Muscle layer of duodenum (tissue), 2 donors: Measurements from ENCODE around the gene GRAMD1C.

Experiments
- H3K27ac ChIP-seq: one replicate; pipeline ENCODE4 v1.7.0; 2013; ENCODE audit warnings: mild to moderate bottlenecking, low read length
- H3K27me3 ChIP-seq: one replicate; pipeline ENCODE4 v1.7.0; 2013; ENCODE audit warnings: low read depth, mild to moderate bottlenecking, control low read depth, low read length
- H3K36me3 ChIP-seq, 2 donors: one replicate each; pipeline ENCODE4 v1.7.0; 2013; ENCODE audit warnings: low read length in 2 of 2, control low read depth in 1 of 2, mild to moderate bottlenecking in 1 of 2; ENCODE audit not compliant: insufficient read depth in 2 of 2, control insufficient read depth in 1 of 2
- H3K4me1 ChIP-seq, 2 donors: one replicate each; pipeline ENCODE4 v1.7.0; 2013; ENCODE audit warnings: low read length in 2 of 2, mild to moderate bottlenecking in 2 of 2, control low read depth in 1 of 2, moderate library complexity in 1 of 2; ENCODE audit not compliant: insufficient read depth in 2 of 2, control insufficient read depth in 1 of 2
- H3K4me3 ChIP-seq, 2 donors: one replicate each; pipeline ENCODE4 v1.7.0; 2013; ENCODE audit warnings: low read length in 2 of 2, low read depth in 1 of 2, mild to moderate bottlenecking in 1 of 2
- H3K9me3 ChIP-seq, 2 donors: one replicate each; pipeline ENCODE4 v1.7.0; 2013; ENCODE audit warnings: low read length in 2 of 2, control low read depth in 1 of 2, mild to moderate bottlenecking in 1 of 2; ENCODE audit not compliant: control insufficient read depth in 1 of 2
- donor health status: healthy.

Gene GRAMD1C

DNA sequence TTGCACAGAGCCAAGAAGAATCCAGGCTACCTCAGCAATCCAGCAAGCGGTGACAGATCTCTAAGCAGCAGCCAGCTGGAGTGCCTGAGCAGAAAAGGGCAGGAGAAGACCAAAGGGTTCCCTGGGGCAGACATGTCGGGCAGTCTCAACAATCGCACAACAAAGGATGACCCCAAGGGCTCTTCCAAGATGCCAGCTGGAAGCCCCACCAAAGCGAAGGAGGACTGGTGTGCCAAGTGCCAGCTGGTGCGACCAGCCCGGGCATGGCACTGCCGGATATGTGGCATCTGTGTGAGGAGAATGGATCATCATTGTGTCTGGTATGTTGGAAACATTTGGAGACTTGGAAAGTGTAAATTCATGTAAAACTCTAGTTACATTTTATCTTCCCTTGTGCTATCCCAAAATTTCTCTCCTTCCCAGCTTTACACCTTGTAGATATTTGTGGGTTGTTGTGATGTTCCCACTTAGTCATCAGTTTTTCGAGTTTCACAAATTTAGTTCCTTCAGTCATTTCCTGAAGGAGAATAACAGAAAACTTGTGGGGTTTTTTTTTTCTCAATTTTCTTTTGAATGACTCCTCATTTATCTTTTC, 115.6 kb downstream of the GRAMD1C start:
- H3K4me1 ChIP-seq: no peaks in the 10 kb centered on the region
- H3K27me3 ChIP-seq: no peaks in the 10 kb centered on the region
- H3K9me3 ChIP-seq: no peaks in the 10 kb centered on the region
- no peak overlapping the region for H3K4me3 ChIP-seq
- no peaks in the 10 kb centered on the region for H3K36me3 ChIP-seq
- H3K27ac ChIP-seq: no peak overlapping the region

DNA sequence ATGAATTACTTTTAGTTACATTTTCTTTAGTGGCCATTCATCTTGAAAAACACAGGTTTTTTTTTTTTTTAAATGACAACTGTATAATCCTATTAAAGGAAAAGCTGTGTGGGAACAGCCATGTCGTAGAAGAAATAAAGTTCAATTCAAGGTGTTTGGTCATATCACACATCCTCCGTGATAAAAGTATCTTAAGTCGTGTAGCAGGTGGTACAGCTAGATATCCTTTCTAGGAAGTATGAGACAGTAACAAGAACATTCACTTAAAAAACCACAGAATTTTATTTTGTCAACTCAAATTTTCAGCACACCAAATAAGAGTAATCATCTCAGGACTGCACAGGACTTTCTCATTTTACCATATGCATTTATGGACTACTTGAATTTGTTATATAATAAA, 125.3 kb downstream of the GRAMD1C start:
- Histone ChIP-seq H3K27ac (no peak overlapping the region), H3K27me3 (no peaks in the 10 kb centered on the region), H3K4me1 (no peaks in the 10 kb centered on the region), H3K9me3 (no peaks in the 10 kb centered on the region), H3K36me3 (peaks cover 0 to 8% of the 10 kb centered on the region in 2 donors), H3K4me3 (no peak overlapping the region)

DNA sequence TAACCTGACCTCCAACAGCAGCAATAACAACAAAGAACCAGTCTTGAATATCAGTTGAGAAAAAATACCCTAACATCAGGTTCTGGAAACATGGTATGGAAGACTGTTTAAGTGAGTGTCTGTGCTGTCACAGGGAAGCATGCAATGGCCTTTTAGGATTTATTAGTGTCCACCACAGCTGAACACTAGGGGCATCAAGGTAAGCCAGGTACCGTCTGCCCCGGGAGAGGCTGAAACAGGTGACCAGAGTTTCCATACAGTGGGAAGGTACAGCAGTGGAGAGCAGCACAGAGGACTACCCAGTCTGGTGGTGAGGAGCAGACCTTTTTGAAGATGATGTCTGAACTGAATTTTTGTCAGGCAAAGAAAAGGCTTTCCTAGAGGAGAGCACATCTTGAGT, 127.6 kb downstream of the GRAMD1C start:
- Histone ChIP-seq H3K27ac (no peak overlapping the region), H3K4me1 (no peaks in the 10 kb centered on the region), H3K4me3 (no peak overlapping the region), H3K27me3 (no peaks in the 10 kb centered on the region), H3K9me3 (no peaks in the 10 kb centered on the region), H3K36me3 (peaks cover 0 to 8% of the 10 kb centered on the region in 2 donors)

DNA sequence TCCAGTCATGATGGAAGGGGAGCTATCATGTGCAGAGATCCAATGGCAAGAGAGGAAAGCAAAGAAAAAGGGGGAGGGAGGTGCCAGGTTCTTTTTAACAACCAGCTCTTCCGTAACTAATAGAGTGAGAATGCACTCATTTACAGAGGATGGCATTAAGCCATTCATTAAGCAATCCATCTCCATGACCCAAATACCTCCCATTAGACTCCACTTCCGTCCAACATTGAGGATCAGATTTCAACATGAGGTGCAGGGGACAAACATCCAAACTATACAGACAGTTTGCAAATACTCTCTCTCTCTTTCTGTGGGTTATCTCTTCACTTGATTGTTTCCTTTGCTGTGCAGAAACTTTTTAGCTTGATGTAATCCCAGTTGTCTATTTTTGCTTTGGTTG, 130.4 kb downstream of the GRAMD1C start:
- Histone ChIP-seq H3K36me3 (peaks cover 0 to 8% of the 10 kb centered on the region in 2 donors), H3K4me3 (no peak overlapping the region), H3K27ac (no peak overlapping the region)

DNA sequence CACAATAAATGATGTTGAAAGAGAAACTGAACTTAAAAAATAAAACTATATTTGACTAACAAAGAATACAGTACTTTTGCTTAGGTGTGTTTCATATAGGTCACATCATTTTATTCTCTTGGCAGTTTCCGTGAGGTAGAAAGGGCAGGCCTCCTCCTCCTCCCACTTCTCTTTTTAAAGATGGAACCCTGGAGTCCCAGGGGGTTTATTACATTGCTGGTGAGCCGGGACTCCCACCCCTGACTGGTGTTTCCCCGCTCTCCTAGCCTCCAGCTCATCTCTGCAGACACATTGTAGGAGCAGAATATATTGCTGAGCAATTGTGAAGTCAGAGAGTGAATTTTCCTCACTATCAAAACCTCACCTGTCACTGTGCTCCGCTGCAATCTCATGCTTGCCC, 139.2 kb downstream of the GRAMD1C start:
- Histone ChIP-seq H3K4me1 (no peaks in the 10 kb centered on the region), H3K4me3 (no peak overlapping the region), H3K27ac (no peak overlapping the region), H3K9me3 (peaks cover 0 to 6% of the 10 kb centered on the region in 2 donors), H3K36me3 (peaks cover 7 to 33% of the 10 kb centered on the region in 2 donors), H3K27me3 (no peaks in the 10 kb centered on the region)

More for the DNA sequence above, 130.4 kb downstream of the GRAMD1C start:
- H3K27me3 ChIP-seq: no peaks in the 10 kb centered on the region
- H3K4me1 ChIP-seq: no peaks in the 10 kb centered on the region
- peaks cover 0 to 6% of the 10 kb centered on the region in 2 donors for H3K9me3 ChIP-seq

DNA sequence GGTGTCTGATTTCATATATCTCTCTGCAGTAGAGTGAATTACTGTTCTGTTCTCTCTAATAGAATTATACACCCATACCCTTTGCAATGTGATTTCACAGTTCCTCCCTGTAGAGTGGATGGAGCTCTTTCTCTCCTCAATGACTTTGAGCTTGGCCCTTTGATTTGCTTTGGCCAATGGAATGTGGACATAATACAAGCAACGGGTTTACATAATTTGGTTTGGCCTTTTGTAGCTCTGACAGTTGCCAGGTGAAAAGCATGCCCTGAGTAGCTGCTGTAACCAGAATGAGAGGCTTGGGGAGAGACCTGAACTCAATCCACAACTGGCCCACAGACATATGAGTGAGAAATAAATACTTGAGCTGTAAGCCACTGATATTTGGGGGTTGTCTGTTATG, 141.3 kb downstream of the GRAMD1C start:
- Histone ChIP-seq H3K36me3 (peaks cover 7 to 26% of the 10 kb centered on the region in 2 donors), H3K9me3 (no peaks in the 10 kb centered on the region), H3K4me1 (no peaks in the 10 kb centered on the region), H3K27me3 (no peaks in the 10 kb centered on the region), H3K4me3 (no peak overlapping the region), H3K27ac (no peak overlapping the region)

DNA sequence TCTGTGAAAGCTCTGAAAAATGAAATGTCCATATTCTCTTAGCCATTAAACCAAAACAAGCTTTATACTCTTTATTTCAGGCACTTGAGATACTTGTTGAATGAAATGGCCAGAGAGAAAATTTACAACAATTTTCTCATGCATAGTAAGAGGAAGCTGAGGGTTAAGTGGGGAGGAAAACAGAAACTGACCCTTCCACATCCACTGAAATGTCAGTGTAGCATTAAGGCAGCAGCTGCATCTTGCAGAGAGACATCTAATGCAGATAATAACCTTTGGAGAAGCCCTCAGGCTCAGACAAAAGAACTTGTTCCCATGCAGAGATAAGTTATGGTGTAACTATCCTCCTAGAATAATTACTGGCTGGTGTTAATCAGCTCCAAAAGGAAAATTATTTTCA, 143.2 kb downstream of the GRAMD1C start:
- Histone ChIP-seq H3K4me3 (no peak overlapping the region), H3K27ac (no peak overlapping the region), H3K36me3 (peaks cover 7 to 30% of the 10 kb centered on the region in 2 donors), H3K27me3 (no peaks in the 10 kb centered on the region), H3K4me1 (no peaks in the 10 kb centered on the region), H3K9me3 (no peaks in the 10 kb centered on the region)

DNA sequence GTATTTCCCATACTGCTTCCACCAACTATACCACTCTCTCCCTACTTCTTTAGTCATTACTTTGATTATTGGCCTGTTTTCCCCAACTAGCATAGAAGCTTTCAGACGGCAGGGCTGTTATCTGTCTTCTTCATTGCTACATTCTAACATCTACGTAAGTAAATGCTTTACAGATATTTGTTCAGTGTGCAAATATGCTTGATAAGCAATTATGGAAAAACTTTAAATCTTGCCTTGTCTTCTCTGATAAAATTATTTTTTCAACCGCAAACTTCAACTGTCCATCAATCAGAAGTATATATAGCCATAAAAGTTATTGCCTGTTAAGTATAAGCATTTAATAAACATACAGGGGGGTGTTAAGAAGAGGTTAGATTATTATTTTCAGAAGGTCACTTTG, 145.0 kb downstream of the GRAMD1C start:
- Histone ChIP-seq H3K36me3 (peaks cover 7 to 22% of the 10 kb centered on the region in 2 donors), H3K9me3 (no peaks in the 10 kb centered on the region), H3K27ac (no peak overlapping the region), H3K4me1 (no peaks in the 10 kb centered on the region), H3K27me3 (no peaks in the 10 kb centered on the region), H3K4me3 (no peak overlapping the region)

DNA sequence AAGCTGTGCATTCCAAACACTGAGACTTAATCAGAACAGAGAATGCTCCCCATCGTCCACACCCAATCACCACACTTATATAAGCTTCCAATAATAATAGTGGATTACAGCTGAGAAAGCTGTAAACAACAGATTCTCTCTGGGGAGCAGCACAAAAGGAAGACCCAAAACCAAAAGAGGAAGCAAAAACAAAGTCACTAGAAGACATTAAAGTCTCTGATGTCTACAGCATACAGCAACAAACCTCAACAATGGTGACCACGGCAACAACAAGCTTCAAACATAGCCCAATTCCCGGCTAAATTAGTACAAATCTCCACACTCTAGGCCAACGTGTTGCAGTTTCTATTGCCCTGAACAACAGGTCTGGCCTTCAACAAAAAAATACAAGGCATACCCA, 147.0 kb downstream of the GRAMD1C start:
- no peak overlapping the region for H3K4me3 ChIP-seq
- no peaks in the 10 kb centered on the region for H3K27me3 ChIP-seq
- H3K36me3 ChIP-seq: peaks cover 0 to 8% of the 10 kb centered on the region in 2 donors
- no peaks in the 10 kb centered on the region for H3K4me1 ChIP-seq
- no peaks in the 10 kb centered on the region for H3K9me3 ChIP-seq
- no peak overlapping the region for H3K27ac ChIP-seq
